ENCODE results near the gene MRPL20. TPM values are rescaled to one million over a fixed set of nuclear protein-coding genes. Genes with fewer than 3 reads are reported as not detected.
A peak's percentile ranks its signal among the peaks of the same experiment; 100 is the strongest.

Gene MRPL20
- total and polyA plus RNA-seq, 2 donors from 2014 or later, result 103 to 221 TPM

- TF ChIP-seq CTCF (IDR thresholded peaks at IDR 0.05; ENCODE audit: borderline replicate concordance, extremely low read depth, insufficient read depth), result no peak
- H3K4me3 ChIP-seq (ENCODE audit: low read length in 3 of 3), result peak overlapping the region in 2 of 3 donors; percentile 20 to 55
Observed at GRCh38 chr1:1356796-1357401, 50.2 kb downstream of the MRPL20 start.

GRCh38 chr1:1356166-1356795, 50.8 kb downstream of the MRPL20 start:
- no peak overlapping the region for H3K27ac ChIP-seq (ENCODE audit: low read depth in 2 of 2, low read length in 2 of 2)
- intact Hi-C loops (cut with DNase I), result no loop called here
- no peak overlapping the region for H3K9ac ChIP-seq (ENCODE audit: low read length in 3 of 3)
- no peaks in the 10 kb centered on the region for H3K36me3 ChIP-seq (ENCODE audit: control insufficient read depth in 2 of 3, insufficient read depth in 3 of 3, low read length in 3 of 3)
- H3K4me1 ChIP-seq (ENCODE audit: control insufficient read depth in 2 of 3, insufficient read depth in 2 of 3, low read depth in 1 of 3, low read length in 3 of 3), result peaks cover 0 to 25% (median 0%) of the 10 kb centered on the region in 3 donors
- DNase-seq, result peak in 2 of 5 donors; percentile 77 to 80
- H3K27me3 ChIP-seq (ENCODE audit: control insufficient read depth, insufficient read depth, low read length), result no peaks in the 10 kb centered on the region
- no peak for TF ChIP-seq CTCF (IDR thresholded peaks at IDR 0.05; ENCODE audit: borderline replicate concordance, extremely low read depth, insufficient read depth)
- H3K4me3 ChIP-seq (ENCODE audit: low read length in 3 of 3), result peak overlapping the region in 1 of 3 donors; percentile 55
- no peak for FAIRE-seq
- H3K9me3 ChIP-seq (ENCODE audit: control insufficient read depth in 2 of 3, insufficient read depth in 1 of 3, low read length in 3 of 3), result no peaks in the 10 kb centered on the region

More at GRCh38 chr1:1356796-1357401, 50.2 kb downstream of the MRPL20 start:
- FAIRE-seq, result no peak
- no peak overlapping the region for H3K9ac ChIP-seq (ENCODE audit: low read length in 3 of 3)
- peak overlapping the region in 1 of 2 donors; percentile 43 for H3K27ac ChIP-seq (ENCODE audit: low read depth in 2 of 2, low read length in 2 of 2)
- peaks cover 0 to 23% (median 2%) of the 10 kb centered on the region in 3 donors for H3K4me1 ChIP-seq (ENCODE audit: control insufficient read depth in 2 of 3, insufficient read depth in 2 of 3, low read depth in 1 of 3, low read length in 3 of 3)
- intact Hi-C loops (cut with DNase I), result no loop called here
- peak in 2 of 5 donors; percentile 65 to 78 for DNase-seq
- no peaks in the 10 kb centered on the region for H3K27me3 ChIP-seq (ENCODE audit: control insufficient read depth, insufficient read depth, low read length)
- H3K9me3 ChIP-seq (ENCODE audit: control insufficient read depth in 2 of 3, insufficient read depth in 1 of 3, low read length in 3 of 3), result no peaks in the 10 kb centered on the region
- no peaks in the 10 kb centered on the region for H3K36me3 ChIP-seq (ENCODE audit: control insufficient read depth in 2 of 3, insufficient read depth in 3 of 3, low read length in 3 of 3)

- H3K9ac ChIP-seq (ENCODE audit: low read length in 3 of 3), result no peak overlapping the region
- DNase-seq (peak; percentile 68 to 87 (median 82)), FAIRE-seq (no peak)
- no peak overlapping the region for H3K27ac ChIP-seq (ENCODE audit: low read depth in 2 of 2, low read length in 2 of 2)
- H3K4me3 ChIP-seq (ENCODE audit: low read length in 3 of 3), result no peak overlapping the region
- no peak for TF ChIP-seq CTCF (IDR thresholded peaks at IDR 0.05; ENCODE audit: borderline replicate concordance, extremely low read depth, insufficient read depth)
- no peaks in the 10 kb centered on the region for H3K27me3 ChIP-seq (ENCODE audit: control insufficient read depth, insufficient read depth, low read length)
- intact Hi-C loops (cut with DNase I), result no loop called here
- H3K4me1 ChIP-seq (ENCODE audit: control insufficient read depth in 2 of 3, insufficient read depth in 2 of 3, low read depth in 1 of 3, low read length in 3 of 3), result peaks cover 0 to 18% (median 0%) of the 10 kb centered on the region in 3 donors
- H3K36me3 ChIP-seq (ENCODE audit: control insufficient read depth in 2 of 3, insufficient read depth in 3 of 3, low read length in 3 of 3), result no peaks in the 10 kb centered on the region
- H3K9me3 ChIP-seq (ENCODE audit: control insufficient read depth in 2 of 3, insufficient read depth in 1 of 3, low read length in 3 of 3), result no peaks in the 10 kb centered on the region
Observed at GRCh38 chr1:1355416-1355815, 51.7 kb downstream of the MRPL20 start.

Measured in kidney (tissue), 14 donors.